ENCODE measurements around the gene SLC36A3.

- TF ChIP-seq, protein P1, sequence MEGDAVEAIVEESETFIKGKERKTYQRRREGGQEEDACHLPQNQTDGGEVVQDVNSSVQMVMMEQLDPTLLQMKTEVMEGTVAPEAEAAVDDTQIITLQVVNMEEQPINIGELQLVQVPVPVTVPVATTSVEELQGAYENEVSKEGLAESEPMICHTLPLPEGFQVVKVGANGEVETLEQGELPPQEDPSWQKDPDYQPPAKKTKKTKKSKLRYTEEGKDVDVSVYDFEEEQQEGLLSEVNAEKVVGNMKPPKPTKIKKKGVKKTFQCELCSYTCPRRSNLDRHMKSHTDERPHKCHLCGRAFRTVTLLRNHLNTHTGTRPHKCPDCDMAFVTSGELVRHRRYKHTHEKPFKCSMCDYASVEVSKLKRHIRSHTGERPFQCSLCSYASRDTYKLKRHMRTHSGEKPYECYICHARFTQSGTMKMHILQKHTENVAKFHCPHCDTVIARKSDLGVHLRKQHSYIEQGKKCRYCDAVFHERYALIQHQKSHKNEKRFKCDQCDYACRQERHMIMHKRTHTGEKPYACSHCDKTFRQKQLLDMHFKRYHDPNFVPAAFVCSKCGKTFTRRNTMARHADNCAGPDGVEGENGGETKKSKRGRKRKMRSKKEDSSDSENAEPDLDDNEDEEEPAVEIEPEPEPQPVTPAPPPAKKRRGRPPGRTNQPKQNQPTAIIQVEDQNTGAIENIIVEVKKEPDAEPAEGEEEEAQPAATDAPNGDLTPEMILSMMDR (IDR thresholded peaks at IDR 0.05; ENCODE audit: low read depth, low read length, poor library complexity, severe bottlenecking) = no peak
- no peak for TF ChIP-seq EZH2phosphoT487 (IDR thresholded peaks at IDR 0.05; ENCODE audit: borderline replicate concordance, low read length)
Observed at GRCh38 chr5:151227918-151228447, 75.6 kb downstream of the SLC36A3 start.
